Uterus (tissue), 2 donors: ENCODE measurements around the gene CLMN.

Experiments used
- CTCF ChIP-seq, 4 experiments: fragments of 200-600 bp in 2 of 4; fragments of 450-650 bp in 2 of 4; sonication (generic) in 2 of 4; IDR thresholded peaks; one replicate each; pipeline ENCODE4 v1.5.1; 2016 to 2019; ENCODE audit warnings: antibody characterized with exemption in 4 of 4, mild to moderate bottlenecking in 2 of 4, moderate library complexity in 1 of 4
- POLR2A ChIP-seq, 2 donors: fragments of 450-650 bp; IDR thresholded peaks; one replicate each; pipeline ENCODE4 v1.6.1; 2016; ENCODE audit warnings: antibody characterized with exemption in 2 of 2, mild to moderate bottlenecking in 1 of 2, moderate library complexity in 1 of 2

- TF ChIP-seq CTCF (IDR thresholded peaks at IDR 0.05) (no peak), POLR2A (IDR thresholded peaks at IDR 0.05) (no peak)
Measured at GRCh38 chr14:95268350-95268749, 51.4 kb downstream of the CLMN start.
